DMS53 treated with DMSO at 0.1 percent for 48 hours (cell line): ENCODE measurements around the gene GPAT3.
A peak's percentile ranks its signal among the peaks of the same experiment; 100 is the strongest.
"Not testable (repeated sequence)": the region's sequence is repeated elsewhere in the genome, so short reads cannot be mapped to it uniquely, and the experiment has no call there.

ENCODE experiments used
- DNase-seq: peaks from one replicate; lab custom pipeline; 2025; ENCODE audit not compliant: unreplicated experiment; lab: John Stamatoyannopoulos, UW

Gene GPAT3

GRCh38 chr4:83548151-83548905, 12.4 kb downstream of the GPAT3 start:
- DNase-seq, result peak; percentile 85

GRCh38 chr4:83552083-83552482, 16.2 kb downstream of the GPAT3 start:
- no peak for DNase-seq

- DNase-seq, result no peak
These were observed 17.0 kb downstream of the GPAT3 start for GRCh38 chr4:83552924-83553323.

GRCh38 chr4:83556006-83556707, 20.2 kb downstream of the GPAT3 start:
- no peak for DNase-seq

GRCh38 chr4:83556816-83557215, 20.9 kb downstream of the GPAT3 start:
- DNase-seq, result no peak

GRCh38 chr4:83558059-83558653, 22.2 kb downstream of the GPAT3 start:
- no peak for DNase-seq

GRCh38 chr4:83558680-83559079, 22.8 kb downstream of the GPAT3 start:
- DNase-seq, result no peak

GRCh38 chr4:83560523-83560922, 24.6 kb downstream of the GPAT3 start:
- DNase-seq, result no peak

- peak; percentile 3 for DNase-seq
These were observed 25.5 kb downstream of the GPAT3 start for GRCh38 chr4:83561381-83561780.

GRCh38 chr4:83563998-83564397, 28.1 kb downstream of the GPAT3 start:
- DNase-seq, result no peak

- no peak for DNase-seq
These were observed 32.2 kb downstream of the GPAT3 start for GRCh38 chr4:83568062-83568461.

- DNase-seq, result no peak
These were observed 33.5 kb downstream of the GPAT3 start for GRCh38 chr4:83569429-83569828.

- no peak for DNase-seq
These were observed 34.1 kb downstream of the GPAT3 start for GRCh38 chr4:83569987-83570386.

- no peak for DNase-seq
These were observed 36.9 kb downstream of the GPAT3 start for GRCh38 chr4:83572848-83573247.

GRCh38 chr4:83574247-83574646, 38.3 kb downstream of the GPAT3 start:
- DNase-seq, result no peak

GRCh38 chr4:83576237-83576636, 40.3 kb downstream of the GPAT3 start:
- DNase-seq, result not testable (repeated sequence)

- DNase-seq, result no peak
These were observed 45.7 kb downstream of the GPAT3 start for GRCh38 chr4:83581411-83582288.

- no peak for DNase-seq
These were observed 46.4 kb downstream of the GPAT3 start for GRCh38 chr4:83582289-83582785.

- DNase-seq, result no peak
These were observed 50.1 kb downstream of the GPAT3 start for GRCh38 chr4:83585982-83586508.

- no peak for DNase-seq
These were observed 53.4 kb downstream of the GPAT3 start for GRCh38 chr4:83589279-83589678.

- DNase-seq, result no peak
These were observed 55.1 kb downstream of the GPAT3 start for GRCh38 chr4:83591056-83591455.
